Mesenchymal stem cell (in vitro differentiated cells and primary cell): ENCODE results near the gene FAM184A.
"Not testable (repeated sequence)": the region's sequence is repeated elsewhere in the genome, so short reads cannot be mapped to it uniquely, and the experiment has no call there.

Experiments used
- DNase-seq: peaks from one replicate; pipeline ENCODE4 v3.0.0-alpha.2; 2013
- H2AFZ ChIP-seq: one replicate; pipeline ENCODE4 v1.6.1; 2013; ENCODE audit warnings: low read depth, mild to moderate bottlenecking, control low read depth, inconsistent platforms, low read length, moderate library complexity
- H2AK5ac ChIP-seq: 2 replicates; pipeline ENCODE4 v1.6.1; 2013; ENCODE audit warnings: low read length, moderate library complexity, mild to moderate bottlenecking, inconsistent platforms; ENCODE audit not compliant: severe bottlenecking
- H2BK120ac ChIP-seq: one replicate; pipeline ENCODE4 v1.6.1; 2013; ENCODE audit warnings: low read depth, mild to moderate bottlenecking, inconsistent platforms, low read length, moderate library complexity
- H2BK12ac ChIP-seq, 2 experiments: one replicate each; pipeline ENCODE4 v1.6.1; 2013; ENCODE audit warnings: inconsistent platforms in 2 of 2, low read length in 2 of 2, mild to moderate bottlenecking in 2 of 2, moderate library complexity in 2 of 2, control low read depth in 1 of 2
- H2BK15ac ChIP-seq: one replicate; pipeline ENCODE4 v1.6.1; 2013; ENCODE audit warnings: mild to moderate bottlenecking, low read depth, inconsistent platforms; ENCODE audit not compliant: poor library complexity, severe bottlenecking
- H2BK5ac ChIP-seq: 2 replicates; pipeline ENCODE4 v1.6.1; 2013; ENCODE audit warnings: low read depth, mild to moderate bottlenecking, low read length, control low read depth, inconsistent platforms; ENCODE audit not compliant: poor library complexity, severe bottlenecking
- H3K14ac ChIP-seq, 2 experiments: one replicate each; pipeline ENCODE4 v1.6.1; 2013; ENCODE audit warnings: inconsistent platforms in 2 of 2, low read length in 2 of 2, control low read depth in 1 of 2, mild to moderate bottlenecking in 1 of 2, moderate library complexity in 1 of 2
- H3K18ac ChIP-seq, 2 experiments: one replicate each; pipeline ENCODE4 v1.6.1; 2013; ENCODE audit warnings: inconsistent platforms in 2 of 2, low read length in 2 of 2, control low read depth in 1 of 2, low read depth in 1 of 2, mild to moderate bottlenecking in 1 of 2
- H3K23ac ChIP-seq, 2 experiments: one replicate each; pipeline ENCODE4 v1.6.1; 2013; ENCODE audit warnings: inconsistent platforms in 2 of 2, low read length in 2 of 2, mild to moderate bottlenecking in 2 of 2, moderate library complexity in 2 of 2, control low read depth in 1 of 2
- H3K27ac ChIP-seq: 2 replicates; pipeline ENCODE4 v1.5.1; 2013; ENCODE audit warnings: mild to moderate bottlenecking, moderate library complexity, low read length, control low read depth, inconsistent platforms; ENCODE audit not compliant: poor library complexity, severe bottlenecking
- H3K27me3 ChIP-seq, 2 experiments: 2 replicates each; pipeline versions ENCODE4 v1.6.1 to v1.7.0; 2013; ENCODE audit warnings: low read length in 2 of 2, mild to moderate bottlenecking in 2 of 2, moderate library complexity in 2 of 2, control low read depth in 1 of 2, inconsistent platforms in 1 of 2; ENCODE audit not compliant: control insufficient read depth in 1 of 2, insufficient read depth in 1 of 2
- H3K36me3 ChIP-seq, 2 experiments: 2 replicates each; pipeline versions ENCODE4 v1.6.1 to v1.7.0; 2013; ENCODE audit warnings: low read length in 2 of 2, control low read depth in 1 of 2, inconsistent platforms in 1 of 2, low read depth in 1 of 2, mild to moderate bottlenecking in 1 of 2; ENCODE audit not compliant: insufficient read depth in 2 of 2, control insufficient read depth in 1 of 2
- H3K4ac ChIP-seq, 2 experiments: one replicate each; pipeline ENCODE4 v1.6.1; 2013; ENCODE audit warnings: inconsistent platforms in 2 of 2, low read length in 2 of 2, mild to moderate bottlenecking in 2 of 2, moderate library complexity in 2 of 2, control low read depth in 1 of 2, low read depth in 1 of 2
- H3K4me1 ChIP-seq: 2 replicates; pipeline ENCODE4 v1.6.1; 2013; ENCODE audit warnings: low read depth, low read length, control low read depth; ENCODE audit not compliant: control insufficient read depth, insufficient read depth
- H3K4me2 ChIP-seq: 2 replicates; pipeline ENCODE4 v1.6.1; 2013; ENCODE audit warnings: low read length, mild to moderate bottlenecking, inconsistent platforms; ENCODE audit not compliant: poor library complexity, severe bottlenecking
- H3K4me3 ChIP-seq, 2 experiments: 2 replicates each; pipeline versions ENCODE4 v1.5.1 to v1.7.0; 2013; ENCODE audit warnings: low read length in 2 of 2, mild to moderate bottlenecking in 2 of 2, control low read depth in 1 of 2, low read depth in 1 of 2; ENCODE audit not compliant: insufficient read depth in 1 of 2
- H3K79me1 ChIP-seq: replicated peaks from 2 replicates; pipeline ENCODE4 v1.6.1; 2013; ENCODE audit warnings: mild to moderate bottlenecking, control low read depth, low read length, inconsistent platforms; ENCODE audit not compliant: poor library complexity, severe bottlenecking
- H3K9ac ChIP-seq: 2 replicates; pipeline ENCODE4 v1.7.0; 2013; ENCODE audit warnings: mild to moderate bottlenecking, low read length, moderate library complexity
- H3K9me3 ChIP-seq: 2 replicates; pipeline ENCODE4 v1.7.0; 2013; ENCODE audit warnings: mild to moderate bottlenecking, low read length; ENCODE audit not compliant: control insufficient read depth
- H4K8ac ChIP-seq: one replicate; pipeline ENCODE4 v1.6.1; 2013; ENCODE audit warnings: inconsistent platforms, mild to moderate bottlenecking, low read length, moderate library complexity
- H4K91ac ChIP-seq: one replicate; pipeline ENCODE4 v1.6.1; 2013; ENCODE audit warnings: mild to moderate bottlenecking, low read length, inconsistent platforms
- WGBS: methylation state at CpG from one replicate; pipeline ENCODE4 v1.1.7; 2013; ENCODE audit warnings: mixed read lengths; 5-methylcytosine and 5-hydroxymethylcytosine counted together

The FAM184A gene

DNA sequence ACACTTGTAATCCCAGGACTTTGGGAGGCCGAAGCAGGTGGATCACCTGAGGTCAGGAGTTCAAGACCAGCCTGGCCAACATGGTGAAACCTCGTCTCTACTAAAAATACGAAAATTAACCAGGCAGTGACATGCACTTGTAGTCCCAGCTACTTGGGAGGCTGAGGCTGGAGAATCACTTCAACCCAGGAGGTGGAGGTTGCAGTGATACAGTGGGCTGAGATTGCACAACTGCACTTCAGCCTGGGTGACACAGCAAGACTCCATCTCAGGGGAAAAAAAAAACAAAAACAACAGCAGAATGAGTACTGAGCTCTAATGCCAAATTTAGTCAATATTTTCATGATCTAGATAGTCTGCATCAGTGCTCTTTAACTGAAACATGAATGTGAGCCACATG is 81.0 kb downstream of the FAM184A start:
- H2AK5ac ChIP-seq, H3K27me3 ChIP-seq, H3K14ac ChIP-seq, H2AFZ ChIP-seq, DNase-seq, H4K91ac ChIP-seq, H3K36me3 ChIP-seq, H2BK5ac ChIP-seq, H3K79me1 ChIP-seq, H3K23ac ChIP-seq, H2BK12ac ChIP-seq, H3K4me1 ChIP-seq, H2BK15ac ChIP-seq, H2BK120ac ChIP-seq, H3K4me3 ChIP-seq, H3K27ac ChIP-seq, H3K9me3 ChIP-seq, H4K8ac ChIP-seq, H3K9ac ChIP-seq, H3K4me2 ChIP-seq, H3K18ac ChIP-seq, H3K4ac ChIP-seq: not testable (repeated sequence)
- 96% methylated on average over 3 of the region's 3 CpGs for WGBS

DNA sequence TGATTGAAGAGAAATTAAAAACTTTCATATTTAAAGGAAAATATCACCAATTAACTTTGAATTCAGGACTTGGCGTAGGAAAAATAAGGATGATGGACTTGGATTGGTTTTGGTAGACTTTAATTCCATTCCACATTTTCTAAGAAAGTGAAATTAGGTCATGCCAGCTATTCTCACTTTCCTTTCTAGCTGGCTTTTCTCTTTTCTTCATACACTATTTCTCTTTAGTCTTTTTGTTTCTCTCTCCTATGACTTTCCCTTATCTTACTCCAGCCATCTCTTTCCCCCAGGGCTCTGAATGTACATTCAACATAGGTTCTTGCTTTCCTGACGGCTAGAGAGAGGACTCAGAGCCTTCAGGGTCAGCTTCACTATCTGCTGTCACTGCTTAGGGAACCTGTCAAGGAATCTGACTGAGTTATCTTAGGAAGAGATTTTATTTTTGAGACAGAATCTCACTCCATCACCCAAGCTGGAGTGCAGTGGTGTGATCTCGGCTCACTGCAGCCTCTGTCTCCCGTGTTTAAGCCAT is 82.1 kb downstream of the FAM184A start:
- Histone ChIP-seq H3K4me2 (no peak overlapping the region), H3K4me3 (no peak overlapping the region), H2AFZ (no peak overlapping the region), H3K36me3 (no peaks in the 10 kb centered on the region), H2BK12ac (no peak overlapping the region), H3K23ac (no peak overlapping the region), H4K91ac (no peak overlapping the region), H2AK5ac (no peak overlapping the region), H4K8ac (no peak overlapping the region), H2BK5ac (no peak overlapping the region), H3K4me1 (no peaks in the 10 kb centered on the region), H3K4ac (no peak overlapping the region), H3K9me3 (no peaks in the 10 kb centered on the region), H2BK120ac (no peak overlapping the region), H3K18ac (no peak overlapping the region), H3K27ac (no peak overlapping the region), H2BK15ac (no peak overlapping the region), H3K27me3 (no peaks in the 10 kb centered on the region), H3K9ac (no peak overlapping the region), H3K79me1 (no peaks in the 10 kb centered on the region), H3K14ac (no peak overlapping the region)
- 90% methylated on average over 3 of the region's 4 CpGs for WGBS
- DNase-seq, result no peak

DNA sequence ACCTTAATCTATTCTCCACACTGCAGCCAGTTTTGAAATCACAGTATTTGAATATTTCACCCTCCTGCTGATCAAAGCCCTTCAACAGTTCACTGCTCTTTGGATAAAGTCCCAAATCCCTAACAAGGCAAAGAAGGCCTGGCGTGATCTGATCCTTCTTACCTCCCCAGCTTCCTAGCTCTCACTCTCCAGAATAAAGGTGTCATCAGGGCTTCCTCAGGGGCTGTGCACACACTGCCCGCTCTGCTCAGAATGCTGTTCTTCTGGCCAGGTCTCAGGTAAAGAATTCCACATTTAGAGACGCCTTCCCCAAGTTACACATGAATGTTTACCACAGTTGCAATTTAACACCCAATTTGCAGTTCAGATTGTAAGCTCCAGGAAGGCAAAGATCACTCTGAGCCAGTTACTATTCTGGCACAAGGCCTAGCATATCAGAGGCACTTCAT is 84.6 kb downstream of the FAM184A start:
- Histone ChIP-seq H2BK120ac (no peak overlapping the region), H3K4me2 (no peak overlapping the region), H3K4me3 (no peak overlapping the region), H2BK5ac (no peak overlapping the region), H3K9me3 (no peaks in the 10 kb centered on the region), H3K79me1 (no peaks in the 10 kb centered on the region), H4K91ac (no peak overlapping the region), H3K14ac (no peak overlapping the region), H4K8ac (no peak overlapping the region), H3K4ac (no peak overlapping the region), H2AFZ (no peak overlapping the region), H2AK5ac (no peak overlapping the region), H2BK15ac (no peak overlapping the region), H3K9ac (no peak overlapping the region), H3K27ac (no peak overlapping the region), H3K18ac (no peak overlapping the region), H3K36me3 (no peaks in the 10 kb centered on the region), H2BK12ac (no peak overlapping the region), H3K23ac (no peak overlapping the region), H3K4me1 (no peaks in the 10 kb centered on the region), H3K27me3 (no peaks in the 10 kb centered on the region)
- WGBS, result 90% methylated on average over 3 of the region's 3 CpGs
- no peak for DNase-seq

DNA sequence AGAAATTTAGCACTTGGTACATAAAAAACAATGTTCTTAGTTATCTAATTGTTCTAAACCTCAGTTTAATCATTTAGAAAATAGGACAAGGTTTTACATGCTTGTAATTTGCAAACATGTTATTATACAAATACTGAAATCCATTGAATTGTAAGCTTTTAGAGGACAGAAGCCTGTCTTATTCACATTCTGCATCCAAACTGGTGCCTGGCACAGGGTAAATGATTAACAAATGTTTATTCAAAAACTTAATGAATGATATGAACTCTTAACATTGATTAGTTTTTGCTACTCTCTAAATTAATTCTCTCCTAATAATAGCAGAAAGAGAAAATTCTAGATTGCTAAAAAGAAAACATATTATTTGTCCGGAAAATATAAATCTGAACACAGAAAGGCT is 85.1 kb downstream of the FAM184A start:
- Histone ChIP-seq H3K27me3 (no peaks in the 10 kb centered on the region), H4K91ac (no peak overlapping the region), H2BK15ac (no peak overlapping the region), H4K8ac (no peak overlapping the region), H3K4me1 (no peaks in the 10 kb centered on the region), H3K4me2 (no peak overlapping the region), H3K4me3 (no peak overlapping the region), H2BK12ac (no peak overlapping the region), H3K14ac (no peak overlapping the region), H3K9ac (no peak overlapping the region), H2AK5ac (no peak overlapping the region), H3K9me3 (no peaks in the 10 kb centered on the region), H3K36me3 (no peaks in the 10 kb centered on the region), H2AFZ (no peak overlapping the region), H3K27ac (no peak overlapping the region), H3K23ac (no peak overlapping the region), H2BK120ac (no peak overlapping the region), H3K79me1 (no peaks in the 10 kb centered on the region), H3K4ac (no peak overlapping the region), H3K18ac (no peak overlapping the region), H2BK5ac (no peak overlapping the region)
- no peak for DNase-seq
- 97% methylated on average over 1 of the region's 1 CpG for whole genome bisulfite sequencing
